ENCODE data around the gene SORL1. TPM values are rescaled to one million over a fixed set of nuclear protein-coding genes. Genes with fewer than 3 reads are reported as not detected.

The SORL1 gene
- total RNA-seq, 2 donors from 2014 or later, result 66.1 to 121 TPM

DNA sequence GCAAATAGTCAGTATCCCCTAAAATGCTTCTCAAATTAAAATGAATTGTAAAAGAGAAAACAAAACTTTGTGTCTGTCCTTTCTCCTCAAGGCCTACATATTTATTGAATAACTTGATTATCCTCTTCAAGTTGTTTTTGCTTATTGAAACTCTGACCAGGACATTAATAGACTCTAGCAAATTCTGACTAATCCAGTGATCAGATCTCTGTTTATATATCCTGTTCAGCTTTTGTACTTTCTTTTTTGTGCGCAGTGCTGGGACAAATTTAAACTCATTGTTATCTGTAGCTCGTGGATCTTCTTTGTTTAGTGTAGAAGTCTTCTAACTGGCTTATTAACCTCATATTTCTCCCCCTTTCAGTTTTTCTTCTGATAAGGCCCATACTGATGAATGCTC is 140.6 kb downstream of the SORL1 start:
- no peak overlapping the region for H3K9ac ChIP-seq (ENCODE audit: low read depth in 2 of 2, low read length in 2 of 2)
- intact Hi-C loops (cut with DNase I), result loop anchor here (5.0 kb wide), 1 partner anchor 345 kb away; no protein-coding TSS in a partner anchor
- no peaks in the 10 kb centered on the region for H3K27me3 ChIP-seq
- H3K9me3 ChIP-seq, result no peaks in the 10 kb centered on the region
- no peak overlapping the region for H3K4me3 ChIP-seq
- TF ChIP-seq CTCF (IDR thresholded peaks at IDR 0.05), result no peak
- H3K36me3 ChIP-seq, result no peaks in the 10 kb centered on the region
- no peak for DNase-seq
- H3K27ac ChIP-seq, result no peak overlapping the region
- no peaks in the 10 kb centered on the region for H3K4me1 ChIP-seq

DNA sequence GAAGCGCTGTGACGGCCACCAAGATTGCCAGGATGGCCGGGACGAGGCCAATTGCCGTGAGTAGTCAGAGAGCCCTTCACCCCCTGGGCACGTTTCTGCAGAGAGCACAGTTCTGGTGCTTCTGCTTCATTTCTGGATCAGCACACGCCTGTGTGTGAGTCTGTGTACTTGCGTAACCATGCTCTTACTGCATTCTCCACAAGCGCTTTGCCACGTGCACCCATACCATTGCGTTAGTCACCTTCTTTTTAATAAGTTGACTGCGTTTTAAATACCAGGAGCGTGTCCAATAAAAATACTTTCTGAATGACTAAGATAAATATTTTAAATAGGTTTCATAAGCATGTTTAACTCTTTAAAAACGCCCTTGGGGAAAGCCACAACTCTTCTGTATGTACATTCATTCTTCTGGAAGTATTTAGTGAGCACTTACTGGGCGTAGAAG is 143.6 kb downstream of the SORL1 start:
- Histone ChIP-seq H3K9ac (ENCODE audit: low read depth in 2 of 2, low read length in 2 of 2) (no peak overlapping the region), H3K27ac (no peak overlapping the region), H3K9me3 (no peaks in the 10 kb centered on the region), H3K4me1 (no peaks in the 10 kb centered on the region), H3K36me3 (no peaks in the 10 kb centered on the region), H3K4me3 (no peak overlapping the region), H3K27me3 (no peaks in the 10 kb centered on the region)
- intact Hi-C loops (cut with DNase I), result no loop called here
- no peak for TF ChIP-seq CTCF (IDR thresholded peaks at IDR 0.05)
- DNase-seq, result no peak

DNA sequence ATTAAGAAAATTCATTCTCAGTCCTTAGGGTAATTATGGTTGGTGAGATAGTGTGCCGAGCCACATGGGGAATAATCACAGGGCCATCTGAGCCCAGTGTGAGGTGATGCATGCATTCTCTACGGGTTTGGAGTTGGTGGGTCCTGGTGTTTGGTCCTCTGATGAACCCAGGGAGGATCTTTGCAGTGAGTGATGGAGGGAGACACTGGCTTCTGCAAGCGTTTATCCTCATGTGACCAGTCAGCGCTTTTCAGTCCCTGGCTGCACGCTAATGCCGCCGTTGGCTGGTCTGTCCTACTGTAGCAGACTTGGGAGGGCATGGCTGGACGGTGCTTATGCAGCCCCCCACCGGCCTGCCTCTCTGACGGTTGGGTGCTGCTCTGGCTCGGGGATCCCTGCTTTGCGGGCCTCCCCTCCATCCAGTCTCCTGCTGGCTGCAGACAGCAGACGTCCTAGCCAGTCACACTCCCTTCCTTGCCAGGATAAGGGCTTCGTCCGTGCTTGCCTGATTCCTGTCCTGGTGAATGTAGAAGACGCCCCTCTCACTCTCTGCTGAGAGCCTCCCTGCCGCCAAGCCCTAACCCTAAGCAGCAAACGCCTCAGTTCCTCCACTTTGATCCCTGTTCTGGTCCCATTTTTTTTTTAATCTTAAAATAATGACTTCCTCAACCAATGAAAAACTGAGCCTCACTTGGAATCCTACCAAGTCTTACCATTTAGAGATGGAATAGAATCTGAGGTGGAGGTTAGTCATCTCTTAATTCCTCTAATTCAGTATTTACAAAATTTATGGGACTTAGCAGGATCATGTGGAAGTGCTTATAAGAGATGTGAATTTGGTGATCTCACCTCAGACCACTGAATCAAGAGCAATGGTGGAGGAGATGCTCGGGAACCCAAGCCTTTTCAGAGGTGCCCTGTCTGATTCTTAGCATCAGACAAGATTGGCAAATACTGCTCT is 144.4 kb downstream of the SORL1 start:
- TF ChIP-seq CTCF (IDR thresholded peaks at IDR 0.05), result no peak
- H3K4me1 ChIP-seq, result no peaks in the 10 kb centered on the region
- H3K9ac ChIP-seq (ENCODE audit: low read depth in 2 of 2, low read length in 2 of 2), result no peak overlapping the region
- no peak for DNase-seq
- no peak overlapping the region for H3K27ac ChIP-seq
- no peak overlapping the region for H3K4me3 ChIP-seq
- intact Hi-C loops (cut with DNase I), result no loop called here
- no peaks in the 10 kb centered on the region for H3K27me3 ChIP-seq
- H3K9me3 ChIP-seq, result no peaks in the 10 kb centered on the region
- H3K36me3 ChIP-seq, result no peaks in the 10 kb centered on the region

- no peaks in the 10 kb centered on the region for H3K27me3 ChIP-seq
- no peaks in the 10 kb centered on the region for H3K9me3 ChIP-seq
- no peaks in the 10 kb centered on the region for H3K36me3 ChIP-seq
- no peak overlapping the region for H3K9ac ChIP-seq (ENCODE audit: low read depth in 2 of 2, low read length in 2 of 2)
- no peaks in the 10 kb centered on the region for H3K4me1 ChIP-seq
- H3K4me3 ChIP-seq, result no peak overlapping the region
- no peak overlapping the region for H3K27ac ChIP-seq
- intact Hi-C loops (cut with DNase I), result no loop called here
- no peak for DNase-seq
- no peak for TF ChIP-seq CTCF (IDR thresholded peaks at IDR 0.05)
Measured at GRCh38 chr11:121603316-121603715, 151.2 kb downstream of the SORL1 start.

GRCh38 chr11:121604152-121604551 is 152.0 kb downstream of the SORL1 start:
- Histone ChIP-seq H3K36me3 (no peaks in the 10 kb centered on the region), H3K4me3 (no peak overlapping the region), H3K9me3 (no peaks in the 10 kb centered on the region), H3K27ac (no peak overlapping the region), H3K4me1 (no peaks in the 10 kb centered on the region), H3K9ac (ENCODE audit: low read depth in 2 of 2, low read length in 2 of 2) (no peak overlapping the region), H3K27me3 (no peaks in the 10 kb centered on the region)
- TF ChIP-seq CTCF (IDR thresholded peaks at IDR 0.05), result no peak
- DNase-seq, result no peak
- intact Hi-C loops (cut with DNase I), result no loop called here

Data from colonic mucosa (tissue), 4 donors.